Tibial artery (tissue), 4 donors: ENCODE results near the gene ZSCAN5A.
"Not testable (repeated sequence)": the region's sequence is repeated elsewhere in the genome, so short reads cannot be mapped to it uniquely, and the experiment has no call there.

ENCODE experiments used
- DNase-seq, 2 donors: peaks; one replicate each; pipeline ENCODE4 v3.0.0-alpha.2; 2019
- H3K27ac ChIP-seq, 2 donors: fragments of 200-600 bp; sonication (generic) in 1 of 2; 1 replicate in 1 of 2; 2 replicates in 1 of 2; pipeline ENCODE4 v1.5.1; 2018 to 2019; ENCODE audit warnings: mild to moderate bottlenecking in 1 of 2
- H3K27me3 ChIP-seq, 2 donors: fragments of 200-600 bp; sonication (generic) in 1 of 2; one replicate each; pipeline versions ENCODE4 v1.5.1 to v1.6.0; 2016 to 2019
- H3K36me3 ChIP-seq, 3 donors: fragments of 200-600 bp; sonication (generic) in 2 of 3; one replicate each; pipeline ENCODE4 v1.5.1; 2016 to 2019; ENCODE audit warnings: mild to moderate bottlenecking in 2 of 3
- H3K4me1 ChIP-seq, 4 donors: fragments of 200-600 bp; sonication (generic) in 2 of 4; 1 replicate in 3 of 4; 2 replicates in 1 of 4; pipeline ENCODE4 v1.5.1; 2016 to 2019
- H3K4me3 ChIP-seq, 2 donors: fragments of 200-600 bp; sonication (generic) in 1 of 2; 1 replicate in 1 of 2; 2 replicates in 1 of 2; pipeline ENCODE4 v1.5.1; 2018 to 2019; ENCODE audit warnings: mild to moderate bottlenecking in 2 of 2
- H3K9me3 ChIP-seq, 3 donors: fragments of 200-600 bp; sonication (generic) in 1 of 3; one replicate each; pipeline ENCODE4 v1.5.1; 2016 to 2019
- intact Hi-C: fragments of 100-400 bp; cut with DNase I; formaldehyde crosslinking; loops from one replicate; pipeline ENCODE4 v1.15.0; 2023; ENCODE audit warnings: low total_unique reads
- TF ChIP-seq, protein P1 (sequence below), 2 experiments: fragments of 200-600 bp in 1 of 2; fragments of 450-650 bp in 1 of 2; IDR thresholded peaks; one replicate each; pipeline ENCODE4 v1.5.1; 2017 to 2019; ENCODE audit warnings: antibody characterized with exemption in 2 of 2, mild to moderate bottlenecking in 1 of 2, moderate library complexity in 1 of 2

ZSCAN5A gene

DNA sequence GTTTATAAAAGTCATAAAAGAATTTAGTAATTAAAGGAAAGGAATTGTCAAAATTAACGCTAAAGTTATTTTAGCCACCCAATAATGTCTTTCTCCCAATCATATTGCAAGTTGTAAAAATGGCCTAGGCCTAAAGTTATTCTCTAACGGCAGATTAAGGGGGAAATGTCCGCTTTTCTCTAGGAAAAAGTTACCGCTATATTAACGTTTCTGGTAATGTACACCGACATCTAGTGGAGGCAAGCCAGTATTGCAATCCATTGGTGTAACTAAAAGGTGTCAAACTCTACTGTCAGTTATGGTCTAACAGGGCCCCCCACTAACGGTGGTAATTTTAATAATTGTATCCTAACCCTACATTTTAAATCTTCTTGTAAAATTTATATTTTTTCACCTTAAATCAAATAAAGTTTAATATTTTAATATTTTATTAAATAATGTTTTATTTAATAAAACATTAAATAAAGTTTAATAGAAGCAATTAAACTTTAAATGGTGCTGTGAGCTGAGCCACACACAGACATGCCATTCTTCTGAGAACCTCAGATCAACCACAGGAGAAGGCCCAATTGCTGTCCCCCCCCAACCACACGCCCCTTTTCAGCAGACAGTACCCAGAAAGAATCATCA is 35.9 kb upstream of the ZSCAN5A start:
- no peaks in the 10 kb centered on the region for H3K4me1 ChIP-seq
- DNase-seq: peak in 1 of 2 donors; percentile 56
- H3K27me3 ChIP-seq: no peaks in the 10 kb centered on the region
- TF ChIP-seq, protein P1, sequence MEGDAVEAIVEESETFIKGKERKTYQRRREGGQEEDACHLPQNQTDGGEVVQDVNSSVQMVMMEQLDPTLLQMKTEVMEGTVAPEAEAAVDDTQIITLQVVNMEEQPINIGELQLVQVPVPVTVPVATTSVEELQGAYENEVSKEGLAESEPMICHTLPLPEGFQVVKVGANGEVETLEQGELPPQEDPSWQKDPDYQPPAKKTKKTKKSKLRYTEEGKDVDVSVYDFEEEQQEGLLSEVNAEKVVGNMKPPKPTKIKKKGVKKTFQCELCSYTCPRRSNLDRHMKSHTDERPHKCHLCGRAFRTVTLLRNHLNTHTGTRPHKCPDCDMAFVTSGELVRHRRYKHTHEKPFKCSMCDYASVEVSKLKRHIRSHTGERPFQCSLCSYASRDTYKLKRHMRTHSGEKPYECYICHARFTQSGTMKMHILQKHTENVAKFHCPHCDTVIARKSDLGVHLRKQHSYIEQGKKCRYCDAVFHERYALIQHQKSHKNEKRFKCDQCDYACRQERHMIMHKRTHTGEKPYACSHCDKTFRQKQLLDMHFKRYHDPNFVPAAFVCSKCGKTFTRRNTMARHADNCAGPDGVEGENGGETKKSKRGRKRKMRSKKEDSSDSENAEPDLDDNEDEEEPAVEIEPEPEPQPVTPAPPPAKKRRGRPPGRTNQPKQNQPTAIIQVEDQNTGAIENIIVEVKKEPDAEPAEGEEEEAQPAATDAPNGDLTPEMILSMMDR (IDR thresholded peaks at IDR 0.05): peak; percentile 71
- intact Hi-C loops: no loop called here
- H3K36me3 ChIP-seq: peaks cover 0 to under 1% (median 0%) of the 10 kb centered on the region in 3 donors
- H3K9me3 ChIP-seq: peaks cover 0 to 3% (median 0%) of the 10 kb centered on the region in 3 donors
- H3K27ac ChIP-seq: no peak overlapping the region
- no peak overlapping the region for H3K4me3 ChIP-seq

DNA sequence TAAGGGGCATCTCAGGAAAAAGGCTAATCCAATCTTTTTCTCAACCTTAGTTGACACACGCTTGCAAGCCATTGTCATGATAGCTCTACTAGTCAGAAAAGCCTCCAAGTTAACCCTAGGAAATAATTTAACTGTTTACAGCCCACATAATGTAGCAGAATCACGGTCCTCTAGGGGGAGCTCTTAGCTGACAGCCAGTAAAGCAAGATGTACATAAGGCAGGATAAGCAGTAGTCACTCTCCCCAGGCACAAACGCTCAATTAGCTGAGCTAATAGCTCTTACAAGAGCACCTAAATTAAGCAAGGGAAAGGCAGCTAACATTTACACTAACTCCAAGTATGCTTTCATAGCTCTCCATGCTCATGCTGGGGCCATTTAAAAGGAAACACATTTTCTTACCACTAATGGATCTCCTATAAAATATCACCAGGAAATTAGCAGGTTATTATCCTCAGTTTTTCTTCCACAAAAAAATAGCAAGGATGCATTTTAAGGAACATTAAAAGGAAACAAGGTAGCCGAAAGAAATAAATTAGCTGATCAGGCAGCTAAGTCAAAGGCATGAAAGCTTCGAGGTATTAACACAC is 33.7 kb upstream of the ZSCAN5A start:
- DNase-seq: no peak
- Histone ChIP-seq H3K27ac (no peak overlapping the region), H3K27me3 (no peaks in the 10 kb centered on the region), H3K9me3 (peaks cover 0 to 5% (median 0%) of the 10 kb centered on the region in 3 donors), H3K4me3 (no peak overlapping the region), H3K4me1 (no peaks in the 10 kb centered on the region), H3K36me3 (no peaks in the 10 kb centered on the region)
- TF ChIP-seq, protein P1 (IDR thresholded peaks at IDR 0.05): no peak
- intact Hi-C loops: loop anchor here (10.0 kb wide), 1 partner anchor 274 kb away; no protein-coding TSS in a partner anchor

DNA sequence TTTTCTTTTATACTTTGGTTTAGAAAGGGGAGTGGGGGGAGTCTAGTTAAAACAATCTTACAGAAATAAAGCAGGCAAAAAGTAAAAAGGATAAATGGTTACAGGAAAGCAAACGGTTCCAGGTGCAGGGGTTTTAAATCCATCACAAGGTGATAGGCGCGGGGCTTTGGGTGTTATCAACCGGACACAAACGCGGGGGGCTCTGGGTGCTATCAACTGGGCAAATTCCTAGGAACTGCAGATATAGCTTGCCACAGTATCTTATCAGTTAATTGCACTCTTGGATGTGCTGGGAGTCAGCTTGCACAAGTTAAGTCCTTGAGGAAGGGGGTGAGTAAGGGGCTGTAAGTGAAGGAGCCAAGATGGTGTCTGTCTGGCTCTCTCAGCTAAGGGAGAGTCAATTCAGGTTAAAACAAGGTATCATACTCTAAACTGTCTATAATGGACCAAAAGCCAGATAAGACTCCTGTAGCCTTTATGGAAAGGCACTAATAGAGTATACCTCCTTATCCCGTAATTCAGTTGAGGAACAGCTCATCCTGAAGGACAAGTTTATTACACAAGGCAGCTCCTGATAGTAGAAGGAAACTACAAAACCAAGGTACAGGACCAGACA is 32.6 kb upstream of the ZSCAN5A start:
- Histone ChIP-seq H3K27me3 (no peaks in the 10 kb centered on the region), H3K4me1 (no peaks in the 10 kb centered on the region), H3K27ac (no peak overlapping the region), H3K4me3 (no peak overlapping the region), H3K36me3 (no peaks in the 10 kb centered on the region), H3K9me3 (peaks cover 0 to 15% (median 0%) of the 10 kb centered on the region in 3 donors)
- DNase-seq: no peak
- TF ChIP-seq, protein P1 (IDR thresholded peaks at IDR 0.05): no peak
- intact Hi-C loops: loop anchor here (10.0 kb wide), 1 partner anchor 272 kb away; no protein-coding TSS in a partner anchor

DNA sequence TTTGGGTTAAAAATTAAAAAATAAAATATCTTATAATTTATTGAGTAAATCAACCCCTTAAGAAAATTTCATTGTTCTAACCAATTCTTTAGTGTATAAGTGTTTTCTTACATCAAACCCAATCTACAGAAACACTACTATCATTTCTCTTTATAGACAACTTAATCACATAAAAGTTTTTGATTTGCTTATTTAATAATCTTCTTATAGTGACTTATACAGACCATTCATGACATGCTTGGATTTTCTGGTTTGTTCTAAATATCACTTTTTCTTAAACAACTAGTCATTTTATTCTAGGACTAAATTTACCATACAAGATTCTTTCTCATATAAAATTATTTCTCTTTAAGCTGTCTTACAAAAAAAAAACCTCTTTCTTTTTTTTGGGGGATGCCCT is 27.3 kb upstream of the ZSCAN5A start:
- DNase-seq: no peak
- no peaks in the 10 kb centered on the region for H3K27me3 ChIP-seq
- TF ChIP-seq, protein P1 (IDR thresholded peaks at IDR 0.05): no peak
- H3K4me3 ChIP-seq: no peak overlapping the region
- no peaks in the 10 kb centered on the region for H3K36me3 ChIP-seq
- no peaks in the 10 kb centered on the region for H3K4me1 ChIP-seq
- H3K9me3 ChIP-seq: peaks cover 0 to 51% (median 6%) of the 10 kb centered on the region in 3 donors
- intact Hi-C loops: loop anchor here (10.0 kb wide), 1 partner anchor 267 kb away; no protein-coding TSS in a partner anchor
- H3K27ac ChIP-seq: no peak overlapping the region

DNA sequence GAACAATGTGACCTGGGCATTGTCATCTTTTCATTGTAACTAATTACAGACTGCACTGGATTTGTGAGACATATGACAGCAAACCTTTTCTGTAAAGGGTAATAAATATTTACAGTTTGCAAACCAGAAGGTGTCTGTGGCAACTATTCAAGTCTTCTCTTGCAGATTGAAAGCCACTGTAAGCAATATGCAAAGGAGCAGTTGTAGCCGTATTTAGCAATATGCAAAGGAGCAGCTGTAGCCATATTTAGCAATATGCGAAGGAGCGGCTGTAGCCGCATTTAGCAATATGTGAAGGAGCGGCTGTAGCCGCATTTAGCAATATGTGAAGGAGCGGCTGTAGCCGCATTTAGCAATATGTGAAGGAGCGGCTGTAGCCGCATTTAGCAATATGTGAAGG is 24.4 kb upstream of the ZSCAN5A start:
- intact Hi-C loops, H3K27ac ChIP-seq, H3K36me3 ChIP-seq, H3K4me3 ChIP-seq, H3K4me1 ChIP-seq, DNase-seq, H3K27me3 ChIP-seq: not testable (repeated sequence)
- H3K9me3 ChIP-seq: peaks cover 0 to 62% (median 13%) of the 10 kb centered on the region in 3 donors

DNA sequence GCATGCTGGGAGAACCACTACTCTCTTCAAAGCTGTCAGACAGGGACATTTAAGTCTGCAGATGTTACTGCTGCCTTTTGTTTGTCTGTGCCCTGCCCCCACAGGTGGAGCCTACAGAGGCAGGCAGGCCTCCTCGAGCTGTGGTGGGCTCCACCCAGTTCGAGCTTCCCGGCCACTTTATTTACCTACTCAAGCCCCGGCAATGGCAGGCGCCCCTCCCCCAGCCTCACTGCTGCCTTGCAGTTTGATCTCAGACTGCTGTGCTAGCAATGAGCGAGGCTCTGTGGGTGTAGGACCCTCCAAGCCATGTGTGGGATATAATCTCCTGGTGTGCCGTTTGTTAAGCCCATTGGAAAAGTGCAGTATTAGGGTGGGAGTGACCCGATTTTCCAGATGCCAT is 22.4 kb upstream of the ZSCAN5A start:
- H3K27me3 ChIP-seq, intact Hi-C loops, DNase-seq, H3K4me3 ChIP-seq, H3K4me1 ChIP-seq, H3K36me3 ChIP-seq, H3K27ac ChIP-seq: not testable (repeated sequence)
- H3K9me3 ChIP-seq: peaks cover 3 to 64% (median 22%) of the 10 kb centered on the region in 3 donors

DNA sequence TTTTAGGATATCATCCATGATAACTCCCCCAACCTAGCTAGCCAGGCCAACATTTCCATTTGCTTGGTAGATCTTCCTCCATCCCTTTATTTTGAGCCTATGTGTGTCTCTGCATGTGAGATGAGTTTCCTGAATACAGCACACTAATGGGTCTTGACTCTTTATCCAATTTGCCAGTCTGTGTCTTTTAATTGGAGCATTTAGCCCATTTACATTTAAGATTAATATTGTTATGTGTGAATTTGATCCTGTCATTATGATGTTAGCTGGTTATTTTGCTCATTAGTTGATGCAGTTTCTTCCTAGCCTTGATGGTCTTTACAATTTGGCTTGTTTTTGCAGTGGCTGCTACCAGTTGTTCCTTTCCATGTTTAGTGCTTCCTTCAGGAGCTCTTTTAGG is 20.7 kb upstream of the ZSCAN5A start:
- intact Hi-C loops, DNase-seq, H3K27ac ChIP-seq, H3K36me3 ChIP-seq, H3K27me3 ChIP-seq, H3K4me1 ChIP-seq, H3K4me3 ChIP-seq: not testable (repeated sequence)
- H3K9me3 ChIP-seq: peaks cover 3 to 59% (median 22%) of the 10 kb centered on the region in 3 donors
